ENCODE results near the gene DYSF.
A peak's percentile ranks its signal among the peaks of the same experiment; 100 is the strongest.

The DYSF gene

GRCh38 chr2:71661782-71662181 is 208.4 kb downstream of the DYSF start:
- no peak for DNase-seq

GRCh38 chr2:71662665-71663394 is 209.5 kb downstream of the DYSF start:
- no peak for DNase-seq

GRCh38 chr2:71664161-71664560 is 210.8 kb downstream of the DYSF start:
- no peak for DNase-seq

GRCh38 chr2:71665168-71666093 is 212.1 kb downstream of the DYSF start:
- DNase-seq, result peak; percentile 8

GRCh38 chr2:71666094-71666474 is 212.7 kb downstream of the DYSF start:
- DNase-seq, result no peak

- DNase-seq, result peak; percentile 13
These were observed 214.2 kb downstream of the DYSF start for GRCh38 chr2:71667256-71668182.

GRCh38 chr2:71668326-71669057 is 215.1 kb downstream of the DYSF start:
- peak; percentile 14 for DNase-seq

GRCh38 chr2:71669058-71669456 is 215.7 kb downstream of the DYSF start:
- DNase-seq, result no peak

- DNase-seq, result no peak
These were observed 216.5 kb downstream of the DYSF start for GRCh38 chr2:71669628-71670429.

- DNase-seq, result no peak
These were observed 217.1 kb downstream of the DYSF start for GRCh38 chr2:71670430-71670795.

GRCh38 chr2:71671203-71671854 is 218.0 kb downstream of the DYSF start:
- DNase-seq, result peak; percentile 11

GRCh38 chr2:71671895-71672825 is 218.8 kb downstream of the DYSF start:
- peak; percentile 21 for DNase-seq

- DNase-seq, result peak; percentile 40
These were observed 219.8 kb downstream of the DYSF start for GRCh38 chr2:71672826-71673795.

GRCh38 chr2:71674158-71674851 is 220.9 kb downstream of the DYSF start:
- no peak for DNase-seq

GRCh38 chr2:71675296-71675695 is 221.9 kb downstream of the DYSF start:
- DNase-seq, result peak; percentile 8

- DNase-seq, result no peak
These were observed 225.5 kb downstream of the DYSF start for GRCh38 chr2:71678874-71679273.

- DNase-seq, result peak; percentile 12
These were observed 226.1 kb downstream of the DYSF start for GRCh38 chr2:71679491-71679890.

- peak; percentile 10 for DNase-seq
These were observed 227.6 kb downstream of the DYSF start for GRCh38 chr2:71680925-71681324.
